ENCODE data around the gene GPX1.

GPX1 gene

GRCh38 chr3:49352281-49352680 lies 5.9 kb downstream of the GPX1 start:
- no peak for TF ChIP-seq SIN3A (IDR thresholded peaks at IDR 0.05; ENCODE audit: borderline replicate concordance, insufficient read depth, low read length)
- TF ChIP-seq POLR2AphosphoS5 (IDR thresholded peaks at IDR 0.05; ENCODE audit: low read depth, low read length) = no peak
- TF ChIP-seq REST (IDR thresholded peaks at IDR 0.05; ENCODE audit: insufficient read depth in 1 of 2, low read depth in 2 of 2, low read length in 2 of 2) = no peak
- no peak for TF ChIP-seq FOXP2 (optimal IDR thresholded peaks at IDR 0.05; ENCODE audit: borderline replicate concordance, extremely low read depth, extremely low read length, insufficient read depth)
- TF ChIP-seq TAF1 (IDR thresholded peaks at IDR 0.05; ENCODE audit: borderline replicate concordance, insufficient read depth, low read length) = no peak

- TF ChIP-seq TAF1 (IDR thresholded peaks at IDR 0.05; ENCODE audit: borderline replicate concordance, insufficient read depth, low read length) (no peak), SIN3A (IDR thresholded peaks at IDR 0.05; ENCODE audit: borderline replicate concordance, insufficient read depth, low read length) (no peak), FOXP2 (optimal IDR thresholded peaks at IDR 0.05; ENCODE audit: borderline replicate concordance, extremely low read depth, extremely low read length, insufficient read depth) (no peak), REST (IDR thresholded peaks at IDR 0.05; ENCODE audit: insufficient read depth in 1 of 2, low read depth in 2 of 2, low read length in 2 of 2) (no peak), POLR2AphosphoS5 (IDR thresholded peaks at IDR 0.05; ENCODE audit: low read depth, low read length) (no peak)
Measured at GRCh38 chr3:49351521-49352011, 6.6 kb downstream of the GPX1 start.

GRCh38 chr3:49349348-49350114 lies 8.6 kb downstream of the GPX1 start:
- no peak for TF ChIP-seq SIN3A (IDR thresholded peaks at IDR 0.05; ENCODE audit: borderline replicate concordance, insufficient read depth, low read length)
- TF ChIP-seq FOXP2 (optimal IDR thresholded peaks at IDR 0.05; ENCODE audit: borderline replicate concordance, extremely low read depth, extremely low read length, insufficient read depth) = no peak
- no peak for TF ChIP-seq TAF1 (IDR thresholded peaks at IDR 0.05; ENCODE audit: borderline replicate concordance, insufficient read depth, low read length)
- TF ChIP-seq POLR2AphosphoS5 (IDR thresholded peaks at IDR 0.05; ENCODE audit: low read depth, low read length) = no peak
- no peak for TF ChIP-seq REST (IDR thresholded peaks at IDR 0.05; ENCODE audit: insufficient read depth in 1 of 2, low read depth in 2 of 2, low read length in 2 of 2)

GRCh38 chr3:49346797-49347251 lies 11.3 kb downstream of the GPX1 start:
- TF ChIP-seq TAF1 (IDR thresholded peaks at IDR 0.05; ENCODE audit: borderline replicate concordance, insufficient read depth, low read length) = no peak

- no peak for TF ChIP-seq FOXP2 (optimal IDR thresholded peaks at IDR 0.05; ENCODE audit: borderline replicate concordance, extremely low read depth, extremely low read length, insufficient read depth)
- no peak for TF ChIP-seq POLR2AphosphoS5 (IDR thresholded peaks at IDR 0.05; ENCODE audit: low read depth, low read length)
- no peak for TF ChIP-seq SIN3A (IDR thresholded peaks at IDR 0.05; ENCODE audit: borderline replicate concordance, insufficient read depth, low read length)
- no peak for TF ChIP-seq REST (IDR thresholded peaks at IDR 0.05; ENCODE audit: insufficient read depth in 1 of 2, low read depth in 2 of 2, low read length in 2 of 2)
- TF ChIP-seq TAF1 (IDR thresholded peaks at IDR 0.05; ENCODE audit: borderline replicate concordance, insufficient read depth, low read length) = no peak
Measured at GRCh38 chr3:49343163-49343562, 15.0 kb downstream of the GPX1 start.

Measured in PFSK-1 (cell line).